GM15510 (cell line): Measurements from ENCODE around the gene S1PR5.
A peak's percentile ranks its signal among the peaks of the same experiment; 100 is the strongest.

ENCODE experiments used
- POLR2A ChIP-seq: IDR thresholded peaks from 3 replicates; pipeline ENCODE4 v1.6.1; 2011; ENCODE audit warnings: borderline replicate concordance; ENCODE audit not compliant: insufficient read length; ENCODE audit errors: extremely low read depth

Gene S1PR5

GRCh38 chr19:10502524-10503001 lies 14.7 kb downstream of the S1PR5 start:
- peak; percentile 93 for TF ChIP-seq POLR2A

GRCh38 chr19:10501971-10502523 lies 15.2 kb downstream of the S1PR5 start:
- TF ChIP-seq POLR2A: no peak

- TF ChIP-seq POLR2A: no peak
These were observed 17.0 kb downstream of the S1PR5 start for GRCh38 chr19:10500247-10500592.

GRCh38 chr19:10499550-10500246 lies 17.5 kb downstream of the S1PR5 start:
- no peak for TF ChIP-seq POLR2A

GRCh38 chr19:10497371-10497770 lies 19.9 kb downstream of the S1PR5 start:
- TF ChIP-seq POLR2A: no peak

GRCh38 chr19:10491472-10492047 lies 25.7 kb downstream of the S1PR5 start:
- TF ChIP-seq POLR2A: no peak

- no peak for TF ChIP-seq POLR2A
These were observed 30.7 kb downstream of the S1PR5 start for GRCh38 chr19:10486551-10486950.

- no peak for TF ChIP-seq POLR2A
These were observed 38.3 kb downstream of the S1PR5 start for GRCh38 chr19:10478903-10479384.

- no peak for TF ChIP-seq POLR2A
These were observed 38.8 kb downstream of the S1PR5 start for GRCh38 chr19:10478476-10478875.

GRCh38 chr19:10474962-10475451 lies 42.2 kb downstream of the S1PR5 start:
- no peak for TF ChIP-seq POLR2A

- no peak for TF ChIP-seq POLR2A
These were observed 44.1 kb downstream of the S1PR5 start for GRCh38 chr19:10473192-10473591.

GRCh38 chr19:10471909-10472308 lies 45.3 kb downstream of the S1PR5 start:
- TF ChIP-seq POLR2A: no peak

- TF ChIP-seq POLR2A: no peak
These were observed 49.1 kb downstream of the S1PR5 start for GRCh38 chr19:10468133-10468532.

- no peak for TF ChIP-seq POLR2A
These were observed 50.0 kb downstream of the S1PR5 start for GRCh38 chr19:10467104-10467706.

GRCh38 chr19:10464456-10464855 lies 52.8 kb downstream of the S1PR5 start:
- TF ChIP-seq POLR2A: no peak
